Ectodermal cell (in vitro differentiated cells): ENCODE data around the gene HTRA3.

Source experiments
- H3K27ac ChIP-seq: 2 replicates; pipeline ENCODE4 v1.7.0; 2013; ENCODE audit warnings: mild to moderate bottlenecking, low read depth, low read length; ENCODE audit not compliant: insufficient read depth, poor library complexity, severe bottlenecking
- H3K27me3 ChIP-seq: 2 replicates; pipeline ENCODE4 v1.7.0; 2013; ENCODE audit warnings: mild to moderate bottlenecking, low read length; ENCODE audit not compliant: insufficient read depth, control insufficient read depth, poor library complexity, severe bottlenecking
- H3K36me3 ChIP-seq: one replicate; pipeline ENCODE4 v1.7.0; 2013; ENCODE audit warnings: low read length; ENCODE audit not compliant: control insufficient read depth, insufficient read depth
- H3K4me1 ChIP-seq: one replicate; pipeline ENCODE4 v1.7.0; 2013; ENCODE audit warnings: low read length; ENCODE audit not compliant: control insufficient read depth, insufficient read depth
- H3K4me3 ChIP-seq: 2 replicates; pipeline ENCODE4 v1.7.0; 2013; ENCODE audit warnings: low read depth, low read length, control low read depth; ENCODE audit not compliant: insufficient read depth
- H3K9me3 ChIP-seq: 2 replicates; pipeline ENCODE4 v1.7.0; 2013; ENCODE audit warnings: mild to moderate bottlenecking, low read length, moderate library complexity; ENCODE audit not compliant: control insufficient read depth
- WGBS, 2 experiments: methylation state at CpG; one replicate each; pipeline ENCODE4 v1.1.7; 2013; ENCODE audit warnings: missing lambda C conversion rate in 2 of 2; 5-methylcytosine and 5-hydroxymethylcytosine counted together

The HTRA3 gene

DNA sequence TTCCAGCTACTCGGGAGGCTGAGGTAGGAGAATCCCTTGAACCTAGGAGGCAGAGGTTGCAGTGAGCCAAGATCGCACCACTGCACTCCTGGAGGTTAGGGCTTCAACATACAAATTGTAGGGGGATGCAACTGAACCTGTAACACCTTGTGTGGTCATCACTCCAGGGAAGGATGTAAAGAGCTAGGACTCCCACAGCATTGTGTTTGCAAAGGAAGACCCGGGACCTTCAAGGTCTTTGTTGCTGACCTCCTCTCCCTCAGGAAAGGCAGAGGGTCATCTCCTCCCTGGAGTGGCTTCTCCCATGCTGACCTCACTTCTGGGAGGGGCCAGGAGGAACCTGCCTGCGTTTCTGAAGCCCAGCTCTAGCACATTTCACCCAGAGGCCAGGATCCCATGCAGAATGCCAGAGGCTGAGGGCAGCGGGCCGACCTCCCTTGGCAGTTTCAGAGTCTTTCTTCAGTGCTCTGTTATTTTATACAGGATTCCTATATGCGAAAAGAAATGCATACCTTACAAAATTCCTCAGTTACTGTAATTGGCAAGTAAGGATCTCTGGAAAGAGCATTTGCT is 80.2 kb downstream of the HTRA3 start:
- 78 to 84% methylated on average over 7 of the region's 7 CpGs for WGBS, 2 experiments
- Histone ChIP-seq H3K4me1 (peaks cover 9% of the 10 kb centered on the region), H3K36me3 (no peaks in the 10 kb centered on the region), H3K27me3 (no peaks in the 10 kb centered on the region), H3K4me3 (no peak overlapping the region), H3K9me3 (no peaks in the 10 kb centered on the region), H3K27ac (no peak overlapping the region)

DNA sequence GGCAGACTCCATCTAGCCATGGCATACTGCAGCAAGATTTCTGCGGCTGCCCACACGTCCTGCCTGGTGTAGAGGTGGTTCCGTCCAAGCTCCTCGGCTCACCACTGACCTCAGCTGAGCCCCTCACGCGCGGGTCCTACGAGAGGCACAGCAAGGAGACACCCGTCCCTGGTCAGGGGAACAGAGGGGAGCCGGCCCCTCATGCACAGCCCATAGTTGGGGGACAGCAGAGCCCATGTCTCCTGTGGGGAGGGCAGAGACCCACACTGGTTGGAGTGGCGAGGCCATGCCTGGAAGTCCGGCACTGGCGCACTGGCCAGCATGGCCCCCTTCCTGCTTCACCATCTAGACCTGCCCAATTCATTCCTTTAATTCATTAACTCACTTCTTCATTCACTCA is 80.8 kb downstream of the HTRA3 start:
- Histone ChIP-seq H3K27me3 (no peaks in the 10 kb centered on the region), H3K36me3 (no peaks in the 10 kb centered on the region), H3K4me3 (no peak overlapping the region), H3K9me3 (no peaks in the 10 kb centered on the region), H3K4me1 (peaks cover 9% of the 10 kb centered on the region), H3K27ac (no peak overlapping the region)
- WGBS, 2 experiments, result 95 to 96% methylated on average over 13 of the region's 13 CpGs

DNA sequence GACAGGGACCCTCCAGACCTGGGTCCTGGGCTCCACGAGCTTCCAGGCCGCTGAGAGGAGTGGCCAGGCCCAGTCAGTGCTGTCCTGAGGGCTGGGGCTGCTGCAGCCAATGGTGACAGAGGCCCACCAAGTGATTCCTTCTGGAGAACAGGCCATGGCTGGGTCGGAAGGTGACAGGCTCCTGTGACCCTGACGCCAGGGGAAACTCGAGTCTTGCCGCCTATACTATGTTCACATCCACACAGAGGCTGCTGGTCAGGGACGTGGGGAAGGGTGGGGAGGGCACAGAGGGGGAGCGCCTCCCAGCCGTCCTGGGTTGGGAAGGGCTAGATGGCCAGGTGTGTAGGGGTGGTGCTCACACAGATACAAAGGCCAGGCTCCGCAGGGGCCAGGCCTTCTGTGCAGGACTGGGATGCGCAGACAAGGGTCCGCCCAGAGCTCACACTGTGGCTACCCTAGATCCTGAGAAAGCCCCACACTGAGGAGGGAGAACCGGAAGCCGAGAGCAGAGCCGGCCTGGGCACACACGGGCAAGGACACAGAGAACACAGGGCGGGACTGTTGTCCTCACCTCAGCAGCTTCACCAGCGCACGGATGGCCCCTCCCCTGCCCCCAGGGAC is 81.4 kb downstream of the HTRA3 start:
- Histone ChIP-seq H3K9me3 (peaks cover 1% of the 10 kb centered on the region), H3K4me3 (no peak overlapping the region), H3K36me3 (no peaks in the 10 kb centered on the region), H3K4me1 (peaks cover 9% of the 10 kb centered on the region), H3K27ac (no peak overlapping the region), H3K27me3 (no peaks in the 10 kb centered on the region)
- WGBS, 2 experiments, result 82 to 83% methylated on average over 19 of the region's 19 CpGs

DNA sequence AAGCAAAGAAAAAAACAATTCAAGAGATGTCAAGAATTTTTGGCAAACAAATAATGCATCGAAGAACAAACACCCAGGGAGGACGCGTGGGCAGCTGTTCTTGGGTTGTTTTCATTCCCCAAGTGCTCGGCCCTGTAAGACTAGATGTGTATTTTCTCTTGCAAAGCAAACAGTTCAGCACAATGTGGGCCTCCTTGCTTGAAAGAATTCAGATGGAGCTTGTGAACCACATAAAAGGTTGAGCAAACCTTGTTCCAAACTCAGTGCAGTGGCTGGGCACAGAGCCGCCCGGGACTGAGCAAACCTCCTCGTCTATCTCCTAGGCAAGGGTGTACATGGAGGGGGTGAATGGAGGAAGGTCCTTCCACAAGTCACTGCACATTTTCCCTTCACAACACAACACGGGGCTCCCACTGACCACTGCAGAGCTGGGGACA is 82.4 kb downstream of the HTRA3 start:
- H3K27ac ChIP-seq, result no peak overlapping the region
- H3K9me3 ChIP-seq, result peaks cover 2% of the 10 kb centered on the region
- peaks cover 9% of the 10 kb centered on the region for H3K4me1 ChIP-seq
- H3K27me3 ChIP-seq, result no peaks in the 10 kb centered on the region
- 85 to 90% methylated on average over 7 to 8 of the region's 8 CpGs for WGBS, 2 experiments
- H3K4me3 ChIP-seq, result no peak overlapping the region
- H3K36me3 ChIP-seq, result no peaks in the 10 kb centered on the region

DNA sequence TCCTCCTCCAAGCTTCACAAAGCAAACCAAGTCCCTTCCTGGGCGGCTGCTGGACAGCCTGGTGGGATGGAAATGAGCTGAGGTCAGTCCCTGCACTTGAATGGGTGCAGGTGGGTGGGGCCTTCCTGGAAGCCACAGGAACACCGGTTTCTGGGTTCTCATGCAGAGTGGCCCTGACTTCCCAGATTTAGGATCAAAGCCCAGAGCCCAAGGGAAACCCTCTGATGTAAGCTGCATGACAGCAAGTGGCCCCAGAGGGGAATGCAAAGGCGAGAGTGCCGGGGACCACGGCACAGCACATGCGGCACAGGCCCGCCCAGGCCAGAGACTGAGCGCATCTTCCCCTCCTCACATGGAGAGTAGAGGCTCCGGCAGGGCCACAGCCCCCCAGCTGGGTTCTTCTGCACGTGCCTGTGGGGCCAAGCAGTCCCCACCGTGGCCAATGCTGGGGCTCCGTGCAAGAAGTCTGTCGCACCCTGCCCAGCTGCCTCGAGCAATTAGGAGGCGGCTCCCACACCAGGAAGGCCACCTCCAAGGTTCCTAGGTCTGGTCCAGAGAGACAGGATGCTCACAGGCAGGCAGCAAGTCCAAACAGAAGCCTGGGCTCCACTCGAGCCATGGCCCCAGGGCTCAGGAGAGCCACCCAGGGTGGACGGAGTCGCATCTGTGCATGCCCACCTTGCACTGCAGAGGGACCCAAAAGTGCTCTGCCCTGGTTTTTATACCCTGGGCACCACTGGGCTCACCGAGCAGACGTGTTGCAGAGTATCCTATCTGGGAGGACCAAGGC is 83.0 kb downstream of the HTRA3 start:
- H3K4me3 ChIP-seq, result no peak overlapping the region
- WGBS, 2 experiments, result 73% methylated on average over 20 of the region's 20 CpGs
- H3K9me3 ChIP-seq, result peaks cover 2% of the 10 kb centered on the region
- peaks cover 9% of the 10 kb centered on the region for H3K4me1 ChIP-seq
- no peaks in the 10 kb centered on the region for H3K36me3 ChIP-seq
- no peak overlapping the region for H3K27ac ChIP-seq
- H3K27me3 ChIP-seq, result no peaks in the 10 kb centered on the region

DNA sequence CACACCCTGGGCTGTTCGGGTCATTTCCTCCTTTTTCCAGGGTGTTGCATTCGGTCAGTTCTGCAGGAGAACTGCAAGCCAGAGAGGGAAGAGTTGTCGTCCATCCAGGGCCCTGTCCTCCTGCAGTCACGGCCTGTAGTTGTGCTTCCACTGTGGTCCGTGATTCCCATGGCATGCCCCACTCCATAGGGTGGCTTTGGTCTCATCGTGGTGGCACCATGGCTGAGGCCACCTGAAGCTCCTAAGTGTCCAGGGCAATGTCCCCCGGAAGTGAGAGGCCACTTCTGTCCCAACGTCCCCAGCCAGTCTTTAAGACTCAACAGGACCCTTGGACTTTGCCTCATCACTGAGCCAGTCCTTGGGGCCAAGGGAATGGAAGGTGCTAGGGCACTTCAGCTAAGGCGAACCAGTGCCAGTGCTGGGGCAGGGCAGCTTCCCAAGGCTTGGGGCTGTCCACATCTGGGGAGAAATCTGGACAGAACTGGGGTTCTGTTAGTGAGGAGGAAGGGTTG is 83.7 kb downstream of the HTRA3 start:
- Histone ChIP-seq H3K4me1 (peaks cover 9% of the 10 kb centered on the region), H3K4me3 (no peak overlapping the region), H3K9me3 (peaks cover 2% of the 10 kb centered on the region), H3K36me3 (no peaks in the 10 kb centered on the region), H3K27ac (no peak overlapping the region), H3K27me3 (no peaks in the 10 kb centered on the region)
- WGBS, 2 experiments, result 94 to 95% methylated on average over 9 of the region's 9 CpGs

DNA sequence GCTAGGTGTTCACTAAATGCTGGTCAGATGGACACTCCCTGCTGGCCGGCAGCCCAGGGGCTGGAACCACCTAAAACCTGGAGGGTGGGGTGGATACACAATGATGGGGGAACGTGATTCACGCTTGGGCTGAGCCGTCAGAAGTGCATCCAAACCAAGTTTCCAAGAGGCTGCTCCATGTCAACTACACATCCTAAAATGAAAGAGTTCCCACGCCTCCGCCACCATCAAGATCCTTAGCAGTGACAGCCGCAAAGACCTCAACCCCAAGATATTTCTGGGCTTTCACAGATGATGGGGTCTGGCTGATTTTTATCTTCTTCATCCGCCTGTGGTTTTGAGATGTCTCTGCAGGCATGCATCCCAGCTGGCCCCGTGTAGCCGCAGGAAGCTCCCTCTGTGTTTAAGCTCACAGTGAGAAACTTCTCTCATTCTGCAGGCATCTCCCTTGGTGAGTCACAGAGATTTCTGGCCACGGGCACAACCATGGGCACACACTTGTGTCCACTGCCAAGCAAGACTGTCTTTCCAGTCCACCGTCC is 84.4 kb downstream of the HTRA3 start:
- WGBS, 2 experiments, result 77 to 78% methylated on average over 12 of the region's 12 CpGs
- peaks cover 9% of the 10 kb centered on the region for H3K4me1 ChIP-seq
- H3K27ac ChIP-seq, result no peak overlapping the region
- H3K4me3 ChIP-seq, result no peak overlapping the region
- H3K9me3 ChIP-seq, result peaks cover 2% of the 10 kb centered on the region
- H3K36me3 ChIP-seq, result no peaks in the 10 kb centered on the region
- H3K27me3 ChIP-seq, result no peaks in the 10 kb centered on the region

DNA sequence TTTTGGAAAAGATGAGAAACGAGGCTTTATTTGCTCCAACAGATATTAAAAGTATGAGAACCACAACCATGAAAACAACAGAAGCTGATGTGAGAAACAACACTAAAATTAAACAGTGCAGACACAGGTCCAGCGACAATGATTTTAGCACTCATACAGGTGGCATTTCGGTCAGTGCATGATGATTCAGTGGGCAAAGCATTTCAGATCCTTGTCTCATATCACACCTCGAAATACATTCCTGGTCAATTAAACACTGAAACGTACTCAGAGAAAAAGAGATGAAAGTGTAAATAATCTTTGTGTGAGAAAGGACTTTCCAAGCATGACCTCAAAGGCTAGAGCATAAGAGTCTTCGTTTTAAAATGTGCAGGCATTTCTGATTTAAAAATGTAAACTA is 85.8 kb downstream of the HTRA3 start:
- Histone ChIP-seq H3K4me1 (peaks cover 9% of the 10 kb centered on the region), H3K27ac (no peak overlapping the region), H3K36me3 (no peaks in the 10 kb centered on the region), H3K9me3 (peaks cover 2% of the 10 kb centered on the region), H3K4me3 (no peak overlapping the region), H3K27me3 (no peaks in the 10 kb centered on the region)
- 90% methylated on average over 6 of the region's 6 CpGs for WGBS, 2 experiments

DNA sequence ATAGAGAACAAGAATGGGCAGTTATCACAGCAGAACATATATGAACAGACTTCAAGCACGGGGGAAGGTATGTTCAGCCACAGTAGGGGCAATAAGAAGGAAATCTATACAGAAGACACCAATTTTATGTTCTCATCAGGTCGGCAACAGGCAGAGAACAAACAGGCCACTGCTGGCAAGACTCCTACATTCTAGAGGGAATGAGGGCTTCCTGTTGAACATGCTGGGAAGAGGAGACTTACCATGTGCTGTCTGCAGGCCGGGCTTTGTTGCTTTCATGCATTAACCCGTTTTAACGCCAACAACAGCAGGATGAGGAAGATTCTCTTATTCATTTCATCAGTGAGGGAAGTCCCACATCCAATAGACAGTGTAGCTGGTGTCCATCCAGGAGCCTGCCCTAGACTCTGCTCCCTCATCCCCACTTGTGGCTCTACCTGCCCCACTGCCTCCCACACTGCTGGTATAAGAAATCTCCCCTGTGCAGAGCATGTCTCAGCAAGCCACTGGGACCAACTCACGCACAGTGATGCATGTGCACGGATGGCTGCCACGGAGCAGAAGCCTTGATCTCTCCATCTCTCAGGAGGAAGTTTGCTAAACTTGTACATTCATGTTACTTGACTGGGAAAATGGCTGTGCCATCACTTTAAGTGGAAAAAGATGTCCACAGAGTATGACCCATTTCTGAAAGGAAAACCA is 86.5 kb downstream of the HTRA3 start:
- Histone ChIP-seq H3K4me3 (no peak overlapping the region), H3K27ac (no peak overlapping the region), H3K36me3 (no peaks in the 10 kb centered on the region), H3K4me1 (peaks cover 6% of the 10 kb centered on the region), H3K9me3 (peaks cover 2% of the 10 kb centered on the region), H3K27me3 (no peaks in the 10 kb centered on the region)
- WGBS, 2 experiments, result 88 to 93% methylated on average over 8 of the region's 8 CpGs
